Neural cell (in vitro differentiated cells): ENCODE measurements around the gene AGPAT3. TPM values are rescaled to one million over a fixed set of nuclear protein-coding genes. Genes with fewer than 3 reads are reported as not detected.

Source experiments
- H2AFZ ChIP-seq: fragments of 200-600, 300-800 bp; sonication (generic), shearing (Covaris generic); 2 replicates; pipeline ENCODE4 v1.6.0; 2014; ENCODE audit warnings: low read depth, mild to moderate bottlenecking, antibody characterized with exemption, low read length, moderate library complexity
- H3F3A ChIP-seq: fragments of 200-600 bp; shearing (Covaris generic); 2 replicates; pipeline ENCODE4 v1.6.1; 2016; ENCODE audit warnings: mild to moderate bottlenecking, moderate library complexity, mixed read lengths, antibody characterized with exemption, low read length; ENCODE audit not compliant: insufficient read depth, poor library complexity, severe bottlenecking
- H3K27ac ChIP-seq: fragments of 200-600, 300-800 bp; sonication (generic), shearing (Covaris generic); 2 replicates; pipeline ENCODE4 v1.5.1; 2014; ENCODE audit warnings: mild to moderate bottlenecking, low read length, moderate library complexity
- H3K27me3 ChIP-seq: fragments of 300-800, 200-600 bp; sonication (generic), shearing (Covaris generic); 2 replicates; pipeline ENCODE4 v1.6.0; 2014; ENCODE audit warnings: mild to moderate bottlenecking, low read depth, low read length, moderate library complexity; ENCODE audit not compliant: insufficient read depth
- H3K36me3 ChIP-seq: fragments of 300-800, 200-600 bp; sonication (generic), shearing (Covaris generic); 2 replicates; pipeline ENCODE4 v1.5.1; 2014; ENCODE audit warnings: mild to moderate bottlenecking, antibody characterized with exemption, low read length, moderate library complexity; ENCODE audit not compliant: insufficient read depth
- H3K4me2 ChIP-seq: fragments of 300-800, 200-600 bp; sonication (generic), shearing (Covaris generic); 2 replicates; pipeline ENCODE4 v1.6.0; 2014; ENCODE audit warnings: mild to moderate bottlenecking, low read length
- H3K4me3 ChIP-seq: fragments of 300-800, 200-600 bp; sonication (generic), shearing (Covaris generic); 2 replicates; pipeline ENCODE4 v1.5.1; 2014; ENCODE audit warnings: mild to moderate bottlenecking, low read length, moderate library complexity
- H3K79me2 ChIP-seq: fragments of 200-600 bp; shearing (Covaris generic); replicated peaks from 2 replicates; pipeline ENCODE4 v1.6.0; 2014; ENCODE audit warnings: mild to moderate bottlenecking, low read length, moderate library complexity; ENCODE audit not compliant: insufficient read depth
- H3K9ac ChIP-seq: fragments of 300-800, 200-600 bp; sonication (generic), shearing (Covaris generic); 2 replicates; pipeline ENCODE4 v1.6.1; 2016; ENCODE audit warnings: mild to moderate bottlenecking, low read length, mixed read lengths
- H3K9me2 ChIP-seq: fragments of 200-600 bp; shearing (Covaris generic); 2 replicates; pipeline ENCODE4 v1.6.1; 2016; ENCODE audit warnings: mild to moderate bottlenecking, low read length, mixed read lengths; ENCODE audit not compliant: insufficient read depth
- H3K9me3 ChIP-seq: fragments of 200-600, 300-800 bp; sonication (generic), shearing (Covaris generic); 2 replicates; pipeline ENCODE4 v1.6.1; 2016; ENCODE audit warnings: mild to moderate bottlenecking, mixed run types, low read length, moderate library complexity, mixed read lengths
- H4K20me1 ChIP-seq: fragments of 200-600 bp; shearing (Covaris generic); 2 replicates; pipeline ENCODE4 v1.6.1; 2016; ENCODE audit warnings: mild to moderate bottlenecking, mixed run types; ENCODE audit not compliant: insufficient read depth
- CTCF ChIP-seq: fragments of 450-650 bp; IDR thresholded peaks from 2 replicates; pipeline ENCODE4 v1.5.1; 2014; ENCODE audit warnings: antibody characterized with exemption, mild to moderate bottlenecking, moderate library complexity; ENCODE audit not compliant: poor library complexity, severe bottlenecking
- EP300 ChIP-seq: fragments of 450-650 bp; conservative IDR thresholded peaks from 2 replicates; pipeline ENCODE4 v1.6.1; 2014; ENCODE audit warnings: antibody characterized with exemption, mild to moderate bottlenecking, moderate library complexity; ENCODE audit not compliant: poor library complexity, severe bottlenecking
- EZH2 ChIP-seq: fragments of 200-600, 300-800 bp; shearing (Covaris generic), sonication (generic); IDR thresholded peaks from 2 replicates; pipeline ENCODE4 v1.6.1; 2014; ENCODE audit warnings: antibody characterized with exemption, low read length, borderline replicate concordance, mild to moderate bottlenecking; ENCODE audit not compliant: insufficient read depth, poor library complexity, severe bottlenecking
- MXI1 ChIP-seq: fragments of 450-650 bp; conservative IDR thresholded peaks from 2 replicates; pipeline ENCODE4 v1.6.1; 2014; ENCODE audit warnings: antibody characterized with exemption, mild to moderate bottlenecking; ENCODE audit not compliant: poor library complexity, severe bottlenecking
- POLR2AphosphoS5 ChIP-seq: IDR thresholded peaks from 2 replicates; pipeline ENCODE4 v1.6.1; 2012
- RAD21 ChIP-seq: fragments of 450-650 bp; conservative IDR thresholded peaks from 2 replicates; pipeline ENCODE4 v1.6.1; 2014; ENCODE audit warnings: antibody characterized with exemption, mild to moderate bottlenecking, moderate library complexity
- SMC3 ChIP-seq: fragments of 450-650 bp; conservative IDR thresholded peaks from 2 replicates; pipeline ENCODE4 v1.6.1; 2014; ENCODE audit warnings: antibody characterized with exemption, mild to moderate bottlenecking, moderate library complexity; ENCODE audit not compliant: poor library complexity
- TAF1 ChIP-seq: IDR thresholded peaks from 2 replicates; pipeline ENCODE4 v1.6.1; 2012; ENCODE audit warnings: low read depth
- polyA plus RNA-seq: library from polyadenylated mRNA; depleted of rRNA; stranded (reverse); fragments of >200 nt; gene quantifications from 2 replicates; pipeline ENCODE4 v1.2.3, GENCODE V29; 2014
- TF ChIP-seq, protein P1 (sequence below): IDR thresholded peaks from 2 replicates; pipeline ENCODE4 v1.6.1; 2012; ENCODE audit warnings: borderline replicate concordance

AGPAT3 gene
- polyA plus RNA-seq, 1 donor from 2014 or later, result 8.4 TPM

DNA sequence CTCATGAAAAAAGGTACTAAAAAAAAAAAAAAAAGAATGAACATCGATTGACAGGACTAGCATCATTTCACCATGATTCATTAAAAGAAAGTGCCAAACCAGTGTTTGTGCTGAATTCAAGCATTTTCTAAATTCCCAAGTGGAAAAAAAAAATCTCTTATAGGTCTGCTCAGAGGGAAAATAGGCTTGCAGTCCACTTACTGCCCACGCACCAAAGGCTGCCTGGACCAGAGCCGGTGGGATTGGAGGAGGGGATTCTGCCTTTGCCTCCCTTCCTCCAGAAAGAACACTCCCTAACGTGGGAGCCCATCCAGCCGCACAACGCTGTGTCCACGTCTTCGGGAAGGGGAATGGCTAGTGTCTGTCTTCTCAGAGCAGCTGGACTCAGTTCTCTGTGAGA is 141.6 kb downstream of the AGPAT3 start:
- Histone ChIP-seq H3K4me2 (no peak overlapping the region), H2AFZ (no peak overlapping the region), H3K9ac (no peak overlapping the region)

GRCh38 chr21:44010429-44010828 is 145.4 kb downstream of the AGPAT3 start:
- H3K79me2 ChIP-seq, result peaks cover 27% of the 10 kb centered on the region
- H3K9ac ChIP-seq, result no peak overlapping the region
- no peaks in the 10 kb centered on the region for H3K27me3 ChIP-seq
- no peaks in the 10 kb centered on the region for H4K20me1 ChIP-seq
- no peak overlapping the region for H3K4me3 ChIP-seq
- H2AFZ ChIP-seq, result no peak overlapping the region
- H3K4me2 ChIP-seq, result no peak overlapping the region
- no peaks in the 10 kb centered on the region for H3K36me3 ChIP-seq
- H3K27ac ChIP-seq, result no peak overlapping the region
- no peaks in the 10 kb centered on the region for H3K9me3 ChIP-seq
- TF ChIP-seq, protein P1, sequence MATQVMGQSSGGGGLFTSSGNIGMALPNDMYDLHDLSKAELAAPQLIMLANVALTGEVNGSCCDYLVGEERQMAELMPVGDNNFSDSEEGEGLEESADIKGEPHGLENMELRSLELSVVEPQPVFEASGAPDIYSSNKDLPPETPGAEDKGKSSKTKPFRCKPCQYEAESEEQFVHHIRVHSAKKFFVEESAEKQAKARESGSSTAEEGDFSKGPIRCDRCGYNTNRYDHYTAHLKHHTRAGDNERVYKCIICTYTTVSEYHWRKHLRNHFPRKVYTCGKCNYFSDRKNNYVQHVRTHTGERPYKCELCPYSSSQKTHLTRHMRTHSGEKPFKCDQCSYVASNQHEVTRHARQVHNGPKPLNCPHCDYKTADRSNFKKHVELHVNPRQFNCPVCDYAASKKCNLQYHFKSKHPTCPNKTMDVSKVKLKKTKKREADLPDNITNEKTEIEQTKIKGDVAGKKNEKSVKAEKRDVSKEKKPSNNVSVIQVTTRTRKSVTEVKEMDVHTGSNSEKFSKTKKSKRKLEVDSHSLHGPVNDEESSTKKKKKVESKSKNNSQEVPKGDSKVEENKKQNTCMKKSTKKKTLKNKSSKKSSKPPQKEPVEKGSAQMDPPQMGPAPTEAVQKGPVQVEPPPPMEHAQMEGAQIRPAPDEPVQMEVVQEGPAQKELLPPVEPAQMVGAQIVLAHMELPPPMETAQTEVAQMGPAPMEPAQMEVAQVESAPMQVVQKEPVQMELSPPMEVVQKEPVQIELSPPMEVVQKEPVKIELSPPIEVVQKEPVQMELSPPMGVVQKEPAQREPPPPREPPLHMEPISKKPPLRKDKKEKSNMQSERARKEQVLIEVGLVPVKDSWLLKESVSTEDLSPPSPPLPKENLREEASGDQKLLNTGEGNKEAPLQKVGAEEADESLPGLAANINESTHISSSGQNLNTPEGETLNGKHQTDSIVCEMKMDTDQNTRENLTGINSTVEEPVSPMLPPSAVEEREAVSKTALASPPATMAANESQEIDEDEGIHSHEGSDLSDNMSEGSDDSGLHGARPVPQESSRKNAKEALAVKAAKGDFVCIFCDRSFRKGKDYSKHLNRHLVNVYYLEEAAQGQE, result no peak
- TF ChIP-seq POLR2AphosphoS5 (no peak), MXI1 (no peak), TAF1 (no peak), RAD21 (no peak), EZH2 (no peak), SMC3 (no peak), CTCF (no peak)
- H3K9me2 ChIP-seq, result no peaks in the 10 kb centered on the region
- H3F3A ChIP-seq, result no peaks in the 10 kb centered on the region

More for the DNA sequence above, 141.6 kb downstream of the AGPAT3 start:
- Histone ChIP-seq H3K27ac (no peak overlapping the region), H3K36me3 (no peaks in the 10 kb centered on the region), H3K9me2 (no peaks in the 10 kb centered on the region), H3K9me3 (no peaks in the 10 kb centered on the region), H3F3A (no peaks in the 10 kb centered on the region), H3K79me2 (no peaks in the 10 kb centered on the region), H3K27me3 (no peaks in the 10 kb centered on the region), H3K4me3 (no peak overlapping the region), H4K20me1 (no peaks in the 10 kb centered on the region)
- TF ChIP-seq EP300, result no peak
- TF ChIP-seq, protein P1, result no peak
- no peak for TF ChIP-seq TAF1
- no peak for TF ChIP-seq EZH2
- no peak for TF ChIP-seq RAD21
- TF ChIP-seq MXI1, result no peak
- no peak for TF ChIP-seq SMC3
- no peak for TF ChIP-seq POLR2AphosphoS5
- TF ChIP-seq CTCF, result no peak
